Progenitor cell of endocrine pancreas (in vitro differentiated cells): Measurements from ENCODE around the gene TNFRSF8. TPM values are rescaled to one million over a fixed set of nuclear protein-coding genes. Genes with fewer than 3 reads are reported as not detected.

Source experiments
- DNase-seq: peaks from one replicate; pipeline ENCODE4 v3.0.0; 2021; ENCODE audit warnings: low spot score; ENCODE audit not compliant: unreplicated experiment
- H3K27ac Mint-ChIP-seq: 2 replicates; pipeline ENCODE4 v1.8.0; 2021; ENCODE audit warnings: mild to moderate bottlenecking, moderate library complexity, mixed read lengths
- H3K27me3 Mint-ChIP-seq: 2 replicates; pipeline ENCODE4 v1.8.0; 2021; ENCODE audit warnings: mixed read lengths
- H3K36me3 Mint-ChIP-seq: 2 replicates; pipeline ENCODE4 v1.8.0; 2022; ENCODE audit warnings: mixed read lengths; ENCODE audit not compliant: insufficient read depth
- H3K4me1 Mint-ChIP-seq: 2 replicates; pipeline ENCODE4 v1.8.0; 2021; ENCODE audit warnings: low read depth, mixed read lengths
- H3K4me3 Mint-ChIP-seq: 2 replicates; pipeline ENCODE4 v1.8.0; 2021; ENCODE audit warnings: low read depth, mild to moderate bottlenecking, moderate library complexity, mixed read lengths
- H3K9me3 Mint-ChIP-seq: 2 replicates; pipeline ENCODE4 v1.8.0; 2021; ENCODE audit warnings: low read depth, mixed read lengths
- CTCF ChIP-seq: fragments of 200-600 bp; sonication (generic); IDR thresholded peaks from one replicate; pipeline ENCODE4 v1.5.0; 2021; ENCODE audit warnings: antibody characterized with exemption, mild to moderate bottlenecking; ENCODE audit not compliant: unreplicated experiment
- long read RNA-seq: library from polyadenylated mRNA; unstranded; transcript quantifications from one replicate; pipeline ENCODE4 v2.0.0, GENCODE V29; 2020
- total RNA-seq: library from RNA; stranded (reverse); gene quantifications from 2 replicates; pipeline ENCODE4 v1.2.1, GENCODE V29; 2021

The TNFRSF8 gene
- not detected in 2 replicates for total RNA-seq
- long read RNA-seq = 0 reads

GRCh38 chr1:12063141-12064072 lies at the start of gene TNFRSF8:
TSS of gene TNFRSF8 (plus strand) at chr1:12063303. CDS start at chr1:12063599, 296 bp downstream.
- no peaks in the 10 kb centered on the region for H3K9me3 Mint-ChIP-seq
- TF ChIP-seq CTCF = no peak
- DNase-seq = no peak
- H3K4me3 Mint-ChIP-seq = peak within 1 kb of the TSS; percentile 38
- no peak within 1 kb of the TSS for H3K27ac Mint-ChIP-seq
- peaks cover 73% of the 10 kb centered on the region for H3K27me3 Mint-ChIP-seq
- H3K4me1 Mint-ChIP-seq = peaks cover 2% of the 10 kb centered on the region
- no peaks in the 10 kb centered on the region for H3K36me3 Mint-ChIP-seq

DNA sequence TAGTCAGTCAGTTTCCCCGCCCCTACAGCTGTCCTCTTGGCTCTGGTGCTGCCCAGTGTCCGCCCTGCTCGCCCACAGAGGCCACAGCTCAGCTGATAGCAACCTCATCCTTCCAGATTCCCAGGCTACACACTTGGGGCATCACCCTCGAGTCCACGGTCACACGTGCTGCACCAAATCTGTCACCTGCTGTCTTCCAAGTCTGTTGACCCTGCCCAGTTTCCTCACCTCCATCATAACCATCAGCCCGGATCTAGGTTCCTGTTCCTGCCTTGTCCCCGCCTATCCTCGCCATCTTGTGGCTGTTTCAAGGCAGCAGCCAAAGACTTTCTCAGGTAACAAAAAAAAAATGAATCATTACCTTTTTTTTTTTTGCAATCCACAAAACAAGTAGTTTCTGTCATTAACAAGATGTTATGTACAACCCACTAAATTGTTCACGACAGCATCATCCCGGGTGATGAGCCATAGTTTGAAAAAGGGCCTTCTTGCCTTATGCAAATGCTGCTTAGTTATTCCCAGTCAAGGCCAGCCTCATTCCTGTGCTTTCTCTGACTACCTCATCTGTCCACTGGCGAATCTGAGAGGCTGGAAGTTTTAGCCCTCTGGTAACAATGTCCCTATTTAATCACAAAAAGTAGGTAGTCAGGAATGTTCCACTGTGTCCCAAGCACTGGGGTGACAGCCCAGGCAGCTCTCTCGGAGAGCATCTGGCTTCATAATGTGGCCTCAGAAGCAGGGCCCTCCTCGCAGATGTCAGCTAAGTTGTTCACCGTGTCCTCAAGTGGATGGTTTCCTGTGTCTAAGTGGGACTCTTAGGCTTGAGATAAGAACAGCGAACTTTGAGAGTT lies 48.7 kb upstream of the TNFRSF8 start:
- H3K4me1 Mint-ChIP-seq = no peaks in the 10 kb centered on the region
- H3K4me3 Mint-ChIP-seq = no peak overlapping the region
- H3K27ac Mint-ChIP-seq = peak overlapping the region; percentile 1
- no peak for DNase-seq
- no peaks in the 10 kb centered on the region for H3K27me3 Mint-ChIP-seq
- TF ChIP-seq CTCF = no peak
- peaks cover 9% of the 10 kb centered on the region for H3K36me3 Mint-ChIP-seq
- no peaks in the 10 kb centered on the region for H3K9me3 Mint-ChIP-seq

- no peak for DNase-seq
- no peak overlapping the region for H3K27ac Mint-ChIP-seq
- H3K4me3 Mint-ChIP-seq = no peak overlapping the region
- H3K4me1 Mint-ChIP-seq = no peaks in the 10 kb centered on the region
- no peaks in the 10 kb centered on the region for H3K27me3 Mint-ChIP-seq
- peaks cover 5% of the 10 kb centered on the region for H3K36me3 Mint-ChIP-seq
- H3K9me3 Mint-ChIP-seq = no peaks in the 10 kb centered on the region
- TF ChIP-seq CTCF = no peak
Measured at GRCh38 chr1:12015001-12015491, 48.1 kb upstream of the TNFRSF8 start.

- Mint-ChIP-seq H3K36me3 (peaks cover 5% of the 10 kb centered on the region), H3K9me3 (no peaks in the 10 kb centered on the region), H3K4me3 (no peak overlapping the region), H3K27ac (no peak overlapping the region), H3K4me1 (no peaks in the 10 kb centered on the region), H3K27me3 (no peaks in the 10 kb centered on the region)
- DNase-seq = no peak
- no peak for TF ChIP-seq CTCF
Measured at GRCh38 chr1:12015499-12015898, 47.6 kb upstream of the TNFRSF8 start.

GRCh38 chr1:12016182-12016581 lies 46.9 kb upstream of the TNFRSF8 start:
- Mint-ChIP-seq H3K4me3 (no peak overlapping the region), H3K27ac (no peak overlapping the region), H3K9me3 (no peaks in the 10 kb centered on the region), H3K27me3 (no peaks in the 10 kb centered on the region), H3K4me1 (no peaks in the 10 kb centered on the region), H3K36me3 (peaks cover 5% of the 10 kb centered on the region)
- no peak for DNase-seq
- TF ChIP-seq CTCF = no peak
